IPS-18a (cell line): ENCODE measurements around the gene RBMS3.

Experiments
- H3K27ac ChIP-seq: one replicate; pipeline ENCODE4 v1.5.1; 2013; ENCODE audit warnings: low read length
- H3K27me3 ChIP-seq: one replicate; pipeline ENCODE4 v1.6.1; 2013; ENCODE audit warnings: mild to moderate bottlenecking, low read length; ENCODE audit not compliant: control insufficient read depth, insufficient read depth
- H3K36me3 ChIP-seq: one replicate; pipeline ENCODE4 v1.6.1; 2013; ENCODE audit warnings: low read depth, low read length; ENCODE audit not compliant: control insufficient read depth
- H3K4me1 ChIP-seq: one replicate; pipeline ENCODE4 v1.6.1; 2013; ENCODE audit warnings: low read depth, low read length; ENCODE audit not compliant: control insufficient read depth
- H3K4me3 ChIP-seq: one replicate; pipeline ENCODE4 v1.5.1; 2013; ENCODE audit warnings: low read length
- H3K9ac ChIP-seq: one replicate; pipeline ENCODE4 v1.6.1; 2013; ENCODE audit warnings: mild to moderate bottlenecking, low read length, moderate library complexity
- H3K9me3 ChIP-seq: one replicate; pipeline ENCODE4 v1.6.1; 2013; ENCODE audit warnings: low read depth, low read length; ENCODE audit not compliant: control insufficient read depth

RBMS3 gene

GRCh38 chr3:29370476-29371420 lies 89.9 kb downstream of the RBMS3 start:
- no peak overlapping the region for H3K27ac ChIP-seq

GRCh38 chr3:29373131-29373680 lies 92.3 kb downstream of the RBMS3 start:
- H3K9me3 ChIP-seq, result no peaks in the 10 kb centered on the region
- H3K4me1 ChIP-seq, result no peaks in the 10 kb centered on the region
- H3K27ac ChIP-seq, result no peak overlapping the region
- no peaks in the 10 kb centered on the region for H3K27me3 ChIP-seq
- H3K9ac ChIP-seq, result no peak overlapping the region
- H3K36me3 ChIP-seq, result no peaks in the 10 kb centered on the region
- no peak overlapping the region for H3K4me3 ChIP-seq

More at GRCh38 chr3:29370476-29371420, 89.9 kb downstream of the RBMS3 start:
- Histone ChIP-seq H3K36me3 (no peaks in the 10 kb centered on the region), H3K4me3 (no peak overlapping the region), H3K9me3 (no peaks in the 10 kb centered on the region), H3K9ac (no peak overlapping the region), H3K4me1 (no peaks in the 10 kb centered on the region), H3K27me3 (no peaks in the 10 kb centered on the region)

GRCh38 chr3:29374226-29374625 lies 93.4 kb downstream of the RBMS3 start:
- no peaks in the 10 kb centered on the region for H3K36me3 ChIP-seq
- no peak overlapping the region for H3K27ac ChIP-seq
- H3K4me3 ChIP-seq, result no peak overlapping the region
- no peaks in the 10 kb centered on the region for H3K4me1 ChIP-seq
- H3K9me3 ChIP-seq, result no peaks in the 10 kb centered on the region
- no peak overlapping the region for H3K9ac ChIP-seq
- no peaks in the 10 kb centered on the region for H3K27me3 ChIP-seq

- Histone ChIP-seq H3K27me3 (no peaks in the 10 kb centered on the region), H3K4me3 (no peak overlapping the region), H3K36me3 (no peaks in the 10 kb centered on the region), H3K9me3 (no peaks in the 10 kb centered on the region), H3K9ac (no peak overlapping the region), H3K27ac (no peak overlapping the region), H3K4me1 (no peaks in the 10 kb centered on the region)
Measured at GRCh38 chr3:29379097-29379496, 98.2 kb downstream of the RBMS3 start.

GRCh38 chr3:29381595-29381994 lies 100.7 kb downstream of the RBMS3 start:
- Histone ChIP-seq H3K36me3 (no peaks in the 10 kb centered on the region), H3K9me3 (no peaks in the 10 kb centered on the region), H3K4me1 (no peaks in the 10 kb centered on the region), H3K4me3 (no peak overlapping the region), H3K27ac (no peak overlapping the region), H3K27me3 (no peaks in the 10 kb centered on the region), H3K9ac (no peak overlapping the region)

- Histone ChIP-seq H3K27me3 (no peaks in the 10 kb centered on the region), H3K4me1 (no peaks in the 10 kb centered on the region), H3K4me3 (no peak overlapping the region)
Measured at GRCh38 chr3:29382409-29382808, 101.5 kb downstream of the RBMS3 start.

GRCh38 chr3:29382845-29383244 lies 102.0 kb downstream of the RBMS3 start:
- no peak overlapping the region for H3K27ac ChIP-seq
- no peak overlapping the region for H3K9ac ChIP-seq
- no peaks in the 10 kb centered on the region for H3K9me3 ChIP-seq
- H3K4me3 ChIP-seq, result no peak overlapping the region
- no peaks in the 10 kb centered on the region for H3K36me3 ChIP-seq
- H3K4me1 ChIP-seq, result no peaks in the 10 kb centered on the region
- no peaks in the 10 kb centered on the region for H3K27me3 ChIP-seq

More at GRCh38 chr3:29382409-29382808, 101.5 kb downstream of the RBMS3 start:
- H3K36me3 ChIP-seq, result no peaks in the 10 kb centered on the region
- H3K27ac ChIP-seq, result no peak overlapping the region
- H3K9ac ChIP-seq, result no peak overlapping the region
- no peaks in the 10 kb centered on the region for H3K9me3 ChIP-seq

- Histone ChIP-seq H3K9ac (no peak overlapping the region), H3K27ac (no peak overlapping the region), H3K4me1 (no peaks in the 10 kb centered on the region)
Measured at GRCh38 chr3:29384640-29385039, 103.8 kb downstream of the RBMS3 start.

GRCh38 chr3:29385046-29385830 lies 104.4 kb downstream of the RBMS3 start:
- H3K36me3 ChIP-seq, result no peaks in the 10 kb centered on the region
- H3K27me3 ChIP-seq, result no peaks in the 10 kb centered on the region
- no peak overlapping the region for H3K27ac ChIP-seq
- no peak overlapping the region for H3K4me3 ChIP-seq
- no peaks in the 10 kb centered on the region for H3K9me3 ChIP-seq
- H3K4me1 ChIP-seq, result no peaks in the 10 kb centered on the region
- H3K9ac ChIP-seq, result no peak overlapping the region

More at GRCh38 chr3:29384640-29385039, 103.8 kb downstream of the RBMS3 start:
- no peaks in the 10 kb centered on the region for H3K9me3 ChIP-seq
- H3K36me3 ChIP-seq, result no peaks in the 10 kb centered on the region
- no peaks in the 10 kb centered on the region for H3K27me3 ChIP-seq
- H3K4me3 ChIP-seq, result no peak overlapping the region

- Histone ChIP-seq H3K27me3 (no peaks in the 10 kb centered on the region), H3K27ac (no peak overlapping the region), H3K36me3 (no peaks in the 10 kb centered on the region), H3K9me3 (peaks cover 2% of the 10 kb centered on the region), H3K4me3 (no peak overlapping the region), H3K4me1 (no peaks in the 10 kb centered on the region), H3K9ac (no peak overlapping the region)
Measured at GRCh38 chr3:29389362-29389761, 108.5 kb downstream of the RBMS3 start.

- Histone ChIP-seq H3K27ac (no peak overlapping the region), H3K4me3 (no peak overlapping the region), H3K9ac (no peak overlapping the region), H3K27me3 (no peaks in the 10 kb centered on the region), H3K4me1 (no peaks in the 10 kb centered on the region), H3K36me3 (no peaks in the 10 kb centered on the region), H3K9me3 (peaks cover 8% of the 10 kb centered on the region)
Measured at GRCh38 chr3:29392625-29393388, 111.9 kb downstream of the RBMS3 start.
